ENCODE measurements around the gene LIPE. TPM values are rescaled to one million over a fixed set of nuclear protein-coding genes. Genes with fewer than 3 reads are reported as not detected.
"Not testable (repeated sequence)": the region's sequence is repeated elsewhere in the genome, so short reads cannot be mapped to it uniquely, and the experiment has no call there.

LIPE gene
- total RNA-seq, 1 donor from 2014 or later = 10.8 TPM

DNA sequence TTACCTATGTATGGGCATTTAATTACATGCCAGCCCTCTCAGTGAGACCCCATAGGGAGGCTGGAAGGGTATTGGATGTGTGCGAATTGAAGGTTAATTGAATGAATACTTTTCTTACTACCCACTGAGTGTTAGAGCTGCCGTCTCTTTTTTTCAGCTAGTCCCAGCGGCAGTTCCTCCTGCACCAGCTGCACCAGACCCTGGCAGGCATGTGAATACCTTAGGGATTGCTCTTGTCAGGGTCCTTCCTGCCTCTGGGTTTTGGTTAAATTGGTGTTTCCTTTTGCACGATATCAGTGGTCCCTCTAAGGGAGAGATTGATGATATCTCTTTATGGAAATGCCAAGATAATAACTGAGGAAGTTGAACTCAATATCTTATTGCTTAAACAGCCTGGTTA is 25.4 kb upstream of the LIPE start:
- no peak for TF ChIP-seq CTCF (IDR thresholded peaks at IDR 0.05; ENCODE audit: unreplicated experiment)
- Mint-ChIP-seq H3K27me3 (ENCODE audit: low read depth) (peaks cover 5% of the 10 kb centered on the region), H3K4me1 (no peaks in the 10 kb centered on the region), H3K9me3 (no peaks in the 10 kb centered on the region), H3K36me3 (no peaks in the 10 kb centered on the region), H3K27ac (no peak overlapping the region), H3K4me3 (no peak overlapping the region)
- DNase-seq (ENCODE audit: low spot score in 2 of 2, unreplicated experiment in 2 of 2) = no peak

GRCh38 chr19:42450314-42450934 is 23.2 kb upstream of the LIPE start:
- peak; percentile 87 for TF ChIP-seq CTCF (IDR thresholded peaks at IDR 0.05; ENCODE audit: unreplicated experiment)
- DNase-seq (ENCODE audit: low spot score in 2 of 2, unreplicated experiment in 2 of 2) = peak; percentile 52 to 65
- Mint-ChIP-seq H3K9me3 (no peaks in the 10 kb centered on the region), H3K27ac (no peak overlapping the region), H3K4me3 (no peak overlapping the region), H3K4me1 (no peaks in the 10 kb centered on the region), H3K27me3 (ENCODE audit: low read depth) (peaks cover 5% of the 10 kb centered on the region), H3K36me3 (no peaks in the 10 kb centered on the region)

DNA sequence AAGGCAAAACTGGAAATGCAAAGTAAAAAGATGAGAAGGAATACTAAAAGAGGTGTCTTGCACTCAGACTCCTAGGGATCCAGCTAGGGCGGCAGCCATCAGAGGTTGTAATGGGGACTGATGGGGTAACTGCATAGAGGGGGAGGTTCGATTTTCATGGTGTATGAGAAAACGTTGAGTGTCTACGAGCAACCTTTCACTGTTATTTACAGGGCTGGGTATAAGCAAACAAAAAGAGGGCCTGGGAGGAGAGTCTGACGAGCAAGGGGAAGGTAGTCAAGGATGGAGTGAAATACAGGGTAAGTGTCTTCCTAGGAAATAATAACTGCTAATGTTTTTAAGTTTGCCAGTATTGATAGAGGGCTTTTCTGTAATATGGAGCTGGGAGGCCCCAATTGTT is 21.1 kb upstream of the LIPE start:
- not testable (repeated sequence) for H3K9me3 Mint-ChIP-seq; DNase-seq (ENCODE audit: low spot score in 2 of 2, unreplicated experiment in 2 of 2); H3K36me3 Mint-ChIP-seq; H3K4me1 Mint-ChIP-seq; H3K27ac Mint-ChIP-seq; H3K4me3 Mint-ChIP-seq; H3K27me3 Mint-ChIP-seq (ENCODE audit: low read depth)

DNA sequence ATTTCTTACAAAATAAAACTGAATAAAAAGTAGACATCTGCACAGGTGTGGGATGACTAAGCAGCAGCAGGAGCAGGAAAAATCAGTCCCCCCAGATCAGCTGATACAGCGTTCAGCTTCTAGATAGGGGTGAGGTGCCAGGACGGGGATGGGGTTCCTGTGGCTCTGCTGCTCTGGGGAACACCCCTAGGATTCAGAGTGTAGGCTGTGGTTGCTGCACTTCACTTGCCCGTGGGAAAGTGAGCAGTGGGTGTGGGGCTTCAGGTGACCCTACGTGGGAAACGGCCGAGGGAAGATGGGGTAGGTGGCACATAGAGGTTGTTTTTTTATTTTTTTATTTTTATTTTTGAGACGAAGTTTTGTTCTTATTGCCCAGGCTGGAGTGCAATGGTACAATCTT is 18.8 kb upstream of the LIPE start:
- Mint-ChIP-seq H3K9me3 (no peaks in the 10 kb centered on the region), H3K27ac (no peak overlapping the region), H3K27me3 (ENCODE audit: low read depth) (no peaks in the 10 kb centered on the region), H3K36me3 (no peaks in the 10 kb centered on the region), H3K4me1 (peaks cover 7% of the 10 kb centered on the region), H3K4me3 (no peak overlapping the region)
- no peak for DNase-seq (ENCODE audit: low spot score in 2 of 2, unreplicated experiment in 2 of 2)
- TF ChIP-seq CTCF (IDR thresholded peaks at IDR 0.05; ENCODE audit: unreplicated experiment) = no peak

- no peak for TF ChIP-seq CTCF (IDR thresholded peaks at IDR 0.05; ENCODE audit: unreplicated experiment)
- no peak for DNase-seq (ENCODE audit: low spot score in 2 of 2, unreplicated experiment in 2 of 2)
- H3K27ac Mint-ChIP-seq = no peak overlapping the region
Observed at GRCh38 chr19:42443944-42444398, 16.8 kb upstream of the LIPE start.

GRCh38 chr19:42442833-42443232 is 15.6 kb upstream of the LIPE start, which contains the start of gene CXCL17:
TSS of gene CXCL17 (minus strand) at chr19:42442946. CDS start at chr19:42442832, 114 bp downstream.
- DNase-seq (ENCODE audit: low spot score in 2 of 2, unreplicated experiment in 2 of 2) = no peak
- Mint-ChIP-seq H3K36me3 (no peaks in the 10 kb centered on the region), H3K9me3 (no peaks in the 10 kb centered on the region), H3K27ac (no peak within 1 kb of the TSS), H3K4me1 (peaks cover 14% of the 10 kb centered on the region), H3K4me3 (no peak within 1 kb of the TSS), H3K27me3 (ENCODE audit: low read depth) (no peaks in the 10 kb centered on the region)
- TF ChIP-seq CTCF (IDR thresholded peaks at IDR 0.05; ENCODE audit: unreplicated experiment) = no peak

More at GRCh38 chr19:42443944-42444398, 16.8 kb upstream of the LIPE start:
- H3K4me3 Mint-ChIP-seq = no peak overlapping the region
- no peaks in the 10 kb centered on the region for H3K9me3 Mint-ChIP-seq
- no peaks in the 10 kb centered on the region for H3K36me3 Mint-ChIP-seq
- no peaks in the 10 kb centered on the region for H3K27me3 Mint-ChIP-seq (ENCODE audit: low read depth)
- H3K4me1 Mint-ChIP-seq = peaks cover 12% of the 10 kb centered on the region
